CD4-positive, alpha-beta T cell treated with Interferon alpha-2 for 1 hour (primary cell): ENCODE results near the gene MOGAT1.
"Not testable (repeated sequence)": the region's sequence is repeated elsewhere in the genome, so short reads cannot be mapped to it uniquely, and the experiment has no call there.

Experiments used
- DNase-seq, 2 donors: peaks; one replicate each; pipeline ENCODE4 v3.0.0-alpha.2; 2020 to 2022

MOGAT1 gene

DNA sequence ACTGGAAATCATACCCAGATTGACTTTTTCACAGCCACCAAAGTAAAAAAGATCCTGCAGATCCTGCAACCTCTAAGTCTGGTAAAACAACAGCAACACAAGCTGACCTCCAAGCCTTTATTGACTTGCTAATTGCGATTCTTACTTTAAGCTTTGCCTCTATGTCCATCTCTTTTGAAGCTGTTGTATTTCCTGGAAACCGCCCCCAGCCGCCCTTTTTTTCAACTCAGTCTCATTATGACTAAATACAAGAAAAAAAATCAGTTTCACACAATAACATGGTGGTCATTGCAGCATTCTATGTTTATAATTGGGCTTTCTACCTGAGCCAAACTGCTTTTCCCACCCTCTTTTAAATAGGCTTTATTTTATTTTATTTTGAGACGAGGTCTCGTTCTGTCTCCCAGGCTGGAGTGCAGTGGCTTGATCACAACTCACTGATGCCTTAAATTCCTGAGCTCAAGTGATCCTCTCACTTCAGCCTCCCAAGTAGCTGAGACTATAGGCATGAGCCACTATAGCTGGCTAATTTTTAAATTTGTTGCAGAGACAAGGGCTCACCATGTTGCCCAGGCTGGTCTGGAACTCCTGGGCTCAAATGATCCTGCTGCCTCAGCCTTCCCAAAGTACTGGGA lies 76.2 kb downstream of the MOGAT1 start:
- DNase-seq: no peak

DNA sequence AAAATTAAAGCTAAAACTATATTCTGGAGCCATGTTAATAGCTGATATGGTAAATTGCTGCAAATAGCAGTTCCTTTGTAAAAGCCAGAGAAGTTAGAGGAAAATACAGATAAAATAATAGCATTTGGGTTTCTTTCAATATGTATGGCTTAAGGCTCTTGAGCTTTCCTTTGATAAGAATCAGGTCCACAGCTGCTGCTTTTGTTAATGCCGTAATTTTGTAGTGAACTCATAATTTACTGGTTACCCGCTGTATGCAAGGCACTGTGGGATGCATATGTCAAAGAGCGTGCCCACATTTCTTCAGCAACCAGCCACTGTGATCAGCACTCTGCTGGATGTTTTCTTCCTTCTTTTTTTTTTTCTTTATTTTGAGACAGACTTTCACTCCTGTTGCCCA lies 79.1 kb downstream of the MOGAT1 start:
- no peak for DNase-seq

DNA sequence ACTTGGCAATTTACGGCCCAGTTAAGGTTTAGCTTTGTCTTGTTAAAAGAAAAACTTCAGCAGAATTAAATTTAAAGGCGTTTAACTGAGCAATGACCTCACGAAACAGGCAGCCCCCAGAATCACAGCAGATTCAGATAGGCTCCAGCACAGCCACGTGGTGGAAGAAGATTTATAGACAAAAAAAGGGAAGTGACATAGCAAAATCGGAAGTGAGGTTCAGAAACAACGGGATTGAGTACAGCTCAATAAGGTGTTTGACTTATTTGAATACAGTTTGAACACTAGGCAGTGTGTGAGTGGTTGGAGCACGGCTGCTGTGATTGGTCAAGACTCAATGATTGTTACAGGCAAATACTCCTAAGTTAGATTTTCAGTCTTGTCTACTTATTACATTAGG lies 79.8 kb downstream of the MOGAT1 start:
- no peak for DNase-seq

DNA sequence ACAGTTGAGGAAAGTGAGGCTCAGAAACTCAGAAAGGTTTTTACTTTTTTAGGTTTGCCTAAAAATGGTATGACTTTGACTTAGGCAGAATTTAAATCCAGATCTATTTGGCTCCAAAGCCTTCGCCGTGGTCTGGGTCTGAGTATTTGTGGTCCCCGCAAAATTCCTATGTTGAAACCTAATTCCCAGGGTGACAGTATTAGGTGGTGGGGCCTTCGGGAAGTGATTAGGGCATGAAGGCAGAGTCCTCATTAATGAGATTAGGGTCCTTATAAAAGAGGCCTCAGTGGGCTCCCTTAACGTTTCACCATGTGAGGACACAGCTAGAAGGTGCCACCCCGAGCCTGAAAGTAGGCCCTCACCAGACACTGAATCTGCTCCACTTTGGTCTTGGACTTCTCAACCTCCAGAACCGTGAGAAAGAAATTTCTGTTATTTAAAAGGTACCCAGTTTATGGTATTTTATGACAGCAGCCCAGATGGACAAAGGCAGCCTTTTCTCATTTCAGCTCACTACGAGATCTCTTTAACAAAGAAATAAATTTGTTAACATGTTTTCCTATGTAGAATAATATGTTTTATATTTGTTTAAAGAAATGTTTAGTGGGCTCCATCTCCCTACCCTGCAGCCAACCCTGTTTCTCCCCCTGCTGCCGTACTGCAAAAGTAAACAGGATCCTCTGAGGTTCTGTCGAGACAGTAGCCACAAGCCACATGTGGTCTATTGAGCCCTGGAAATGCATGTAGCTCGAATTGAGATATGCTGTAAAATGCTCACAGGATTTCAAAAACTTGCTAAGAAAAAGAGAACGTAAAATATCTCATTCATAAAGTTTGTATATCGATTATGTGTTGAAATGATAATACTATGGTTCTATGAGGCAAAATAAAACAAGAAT lies 80.6 kb downstream of the MOGAT1 start:
- no peak for DNase-seq

DNA sequence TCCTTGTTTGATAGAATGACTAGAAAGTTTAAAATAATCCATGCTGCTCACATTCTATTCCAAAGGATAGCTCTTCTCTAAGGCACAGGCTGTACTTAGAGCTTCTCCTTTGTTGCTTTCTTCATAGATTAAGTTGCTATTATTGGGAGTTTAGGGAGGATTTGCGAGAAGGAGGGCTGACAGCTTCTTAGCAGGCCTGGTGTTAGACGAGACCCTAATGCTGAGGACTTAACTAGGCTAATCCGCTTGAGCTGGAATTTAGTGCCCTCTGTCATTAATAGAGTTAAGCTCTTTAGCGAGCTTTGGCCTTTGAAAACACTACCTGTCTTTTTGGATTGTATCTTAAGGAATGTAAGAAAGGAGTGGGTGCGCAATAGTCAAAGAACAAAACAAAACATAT lies 81.3 kb downstream of the MOGAT1 start:
- no peak for DNase-seq

DNA sequence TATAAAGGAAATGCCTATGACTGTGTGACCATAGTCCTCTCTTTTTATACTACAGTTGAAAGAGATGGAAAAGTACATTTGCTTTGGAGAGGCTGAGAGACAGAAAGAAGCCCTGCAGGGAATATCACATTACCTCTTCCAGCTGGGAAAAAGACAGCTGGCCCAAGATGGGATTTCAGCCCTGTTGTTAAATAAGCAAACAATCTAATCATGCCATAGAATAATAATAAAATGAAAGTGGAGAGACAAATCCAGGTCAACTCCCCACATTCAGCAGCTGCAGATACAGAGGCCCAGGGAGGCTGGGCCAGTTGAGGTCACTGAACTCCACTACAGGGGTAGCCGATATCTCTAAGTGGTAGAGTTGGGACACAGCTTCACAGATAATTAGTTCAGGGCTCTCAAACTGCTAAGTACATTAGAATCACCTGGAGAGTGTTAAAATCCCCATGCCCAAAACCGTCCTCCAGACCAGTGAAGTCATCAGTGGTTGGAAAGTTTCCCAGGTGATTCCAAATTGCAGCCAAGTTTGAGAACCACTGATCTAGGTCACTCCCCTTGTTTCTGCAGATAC lies 81.9 kb downstream of the MOGAT1 start:
- no peak for DNase-seq

DNA sequence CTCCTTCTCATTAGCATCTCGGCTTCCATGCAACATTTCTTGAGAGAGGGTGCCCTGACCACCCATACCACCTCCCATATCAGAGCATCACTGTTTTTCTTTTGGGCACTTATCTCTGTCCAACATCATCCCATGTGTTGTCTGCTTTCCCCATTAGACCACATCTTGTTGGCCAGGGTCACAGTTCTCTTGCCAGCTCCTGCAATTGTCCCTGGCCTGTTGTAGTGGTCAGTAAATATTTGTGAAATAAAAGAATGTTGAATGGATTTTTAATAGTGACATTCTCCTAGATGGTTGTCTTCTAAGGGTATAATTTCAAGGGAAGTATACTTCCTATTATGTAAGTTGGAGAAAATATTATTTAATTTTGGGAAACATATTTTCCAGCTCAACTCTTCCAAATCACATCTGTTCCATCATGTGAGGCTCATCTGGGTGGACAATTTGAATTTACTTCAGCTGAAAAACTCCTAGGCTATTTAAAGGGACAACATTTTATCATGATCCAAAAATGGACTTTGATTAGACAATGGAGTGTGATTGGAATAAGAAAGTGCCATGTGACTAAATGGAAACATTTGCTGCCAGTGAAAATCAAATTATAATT lies 83.0 kb downstream of the MOGAT1 start:
- DNase-seq: no peak

DNA sequence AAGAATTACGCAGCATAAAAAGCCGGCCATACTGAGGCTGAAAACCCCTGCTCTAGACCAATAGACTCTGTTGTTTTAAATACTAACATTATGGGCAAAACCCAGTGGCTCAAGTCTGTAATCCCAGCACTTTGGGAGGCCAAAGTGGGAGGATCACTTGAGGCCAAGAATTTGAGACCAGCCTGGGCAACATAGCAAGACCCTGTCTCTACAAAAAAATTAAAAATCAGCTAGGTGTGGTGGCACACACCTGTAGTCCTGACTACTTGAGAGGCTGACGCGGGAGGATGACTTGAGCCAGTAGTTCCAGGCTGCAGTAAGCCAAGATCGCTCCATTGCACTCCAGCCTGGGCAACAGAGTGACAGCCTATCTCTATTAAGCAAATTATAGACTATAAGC lies 84.1 kb downstream of the MOGAT1 start:
- not testable (repeated sequence) for DNase-seq

DNA sequence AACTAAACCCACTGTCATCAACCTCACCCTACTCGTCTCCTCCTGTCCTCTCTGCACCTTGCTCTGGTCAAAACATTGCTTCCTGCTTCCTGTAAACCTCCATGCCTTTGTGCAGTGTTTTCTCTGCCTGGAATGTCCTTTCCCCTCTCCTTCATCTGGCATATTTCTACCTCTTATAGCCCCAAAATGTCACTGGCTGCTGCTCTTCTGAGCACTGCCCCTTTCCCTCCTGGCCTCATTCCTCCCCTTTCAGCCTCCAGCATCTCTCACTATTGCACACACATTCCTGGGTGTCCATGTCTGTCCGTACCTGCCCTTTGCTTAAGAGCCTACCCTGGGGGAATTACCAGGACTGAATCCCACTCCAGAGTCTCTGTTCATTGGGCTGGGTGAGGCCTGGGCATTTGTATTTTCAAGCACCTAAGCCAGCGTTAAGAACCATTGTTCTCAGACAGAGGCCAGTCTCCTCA lies 84.9 kb downstream of the MOGAT1 start:
- DNase-seq: no peak

DNA sequence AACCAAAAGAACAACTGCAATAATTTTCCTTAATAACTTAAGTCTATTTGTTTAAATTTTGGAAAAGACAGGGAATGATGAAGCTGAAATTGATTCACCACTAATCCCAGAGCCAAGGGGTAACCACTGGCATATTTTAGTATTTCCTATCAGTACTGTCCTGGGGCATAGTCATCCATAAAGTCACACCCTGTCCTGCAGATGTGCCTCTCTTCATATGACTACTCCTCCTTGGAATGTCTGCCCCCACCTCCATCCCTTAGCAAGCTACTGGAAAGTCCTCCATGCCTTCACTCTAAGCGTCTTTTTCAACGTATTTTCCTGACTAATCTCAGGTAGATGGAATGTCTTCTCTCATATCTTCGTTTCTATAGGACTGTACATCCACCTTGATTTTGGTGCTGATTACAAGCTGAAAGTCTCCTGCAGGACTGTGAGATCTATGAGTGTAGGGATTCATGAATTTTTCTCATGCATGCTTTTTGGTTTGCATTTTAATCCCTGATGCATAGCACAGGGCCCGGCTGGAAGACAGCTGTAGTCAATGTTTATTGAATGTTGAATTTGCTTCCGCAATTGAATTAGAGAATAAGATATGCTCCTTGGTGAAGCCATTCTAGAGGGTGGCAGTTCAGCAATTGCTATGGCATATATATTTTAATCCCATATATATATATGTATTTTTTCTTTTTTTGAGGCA lies 85.6 kb downstream of the MOGAT1 start:
- no peak for DNase-seq
